Measurements from ENCODE around the gene TRIM39.

GRCh38 chr6:30304002-30304401 lies 22.7 kb upstream of the TRIM39 start:
- no peak for TF ChIP-seq EZH2phosphoT487 (IDR thresholded peaks at IDR 0.05; ENCODE audit: insufficient read depth, low read depth)
- TF ChIP-seq EZH2 (IDR thresholded peaks at IDR 0.05; ENCODE audit: insufficient read depth, poor library complexity, severe bottlenecking), result no peak

All from GM23248 (cell line).